GM12872 (cell line): ENCODE results near the gene SLC4A1AP.

ENCODE experiments used
- CTCF ChIP-seq: IDR thresholded peaks from 3 replicates; pipeline ENCODE4 v1.5.1; 2011; ENCODE audit warnings: low read depth, mild to moderate bottlenecking, low read length, moderate library complexity; ENCODE audit not compliant: insufficient read depth

Gene SLC4A1AP

GRCh38 chr2:27663285-27664153 is at the start of gene SLC4A1AP, which contains the start of gene SUPT7L:
Gene SLC4A1AP, plus strand, starts transcription at chr2:27663889. Its CDS starts 26 bp downstream, at chr2:27663915.
Gene SUPT7L, minus strand, starts transcription at chr2:27663614. Its CDS starts 1,422 bp downstream, at chr2:27662192.
- TF ChIP-seq CTCF = no peak

DNA sequence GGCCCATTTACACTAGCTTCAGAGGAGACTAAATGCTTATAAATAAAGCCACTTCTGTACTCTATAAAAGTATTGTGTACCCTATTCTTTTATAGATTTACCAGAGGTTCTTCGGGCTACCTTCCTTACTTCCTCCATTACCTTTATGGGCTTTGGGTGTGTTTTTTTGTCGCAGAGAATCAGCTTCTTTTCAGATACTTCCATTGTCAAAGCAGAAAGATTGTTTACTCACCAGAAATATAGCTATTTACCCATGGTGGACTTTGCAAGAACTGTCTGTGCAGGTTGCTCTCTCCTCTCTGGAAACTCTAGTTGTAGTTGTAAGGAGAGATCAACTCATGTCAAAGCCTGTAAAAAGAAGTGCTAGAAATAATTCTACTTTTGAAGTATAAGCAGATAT is 49.7 kb upstream of the SLC4A1AP start:
- TF ChIP-seq CTCF = no peak

- no peak for TF ChIP-seq CTCF
These were observed 48.4 kb upstream of the SLC4A1AP start for GRCh38 chr2:27615316-27615715.

GRCh38 chr2:27621524-27621923 is 42.2 kb upstream of the SLC4A1AP start:
- no peak for TF ChIP-seq CTCF

GRCh38 chr2:27622921-27623384 is 40.7 kb upstream of the SLC4A1AP start:
- TF ChIP-seq CTCF = no peak

DNA sequence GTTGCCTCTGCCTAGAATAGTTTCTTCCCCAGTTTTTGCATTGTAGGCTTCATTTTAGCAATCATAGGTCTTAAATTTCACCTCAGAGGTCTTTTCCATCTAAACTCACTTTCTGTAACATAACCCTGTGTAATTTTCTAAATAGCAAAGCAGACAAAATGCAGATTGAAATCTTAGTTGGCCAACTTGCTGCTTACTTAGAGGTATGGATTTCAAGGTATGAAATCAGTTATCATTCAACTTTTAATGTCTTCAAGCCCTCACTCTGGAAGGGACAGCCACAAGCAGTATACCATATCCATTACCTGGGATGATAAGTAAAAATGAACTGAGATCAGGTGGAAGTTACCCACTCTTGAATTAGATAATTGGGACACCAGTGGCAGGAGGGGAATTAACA is 38.7 kb upstream of the SLC4A1AP start:
- no peak for TF ChIP-seq CTCF

DNA sequence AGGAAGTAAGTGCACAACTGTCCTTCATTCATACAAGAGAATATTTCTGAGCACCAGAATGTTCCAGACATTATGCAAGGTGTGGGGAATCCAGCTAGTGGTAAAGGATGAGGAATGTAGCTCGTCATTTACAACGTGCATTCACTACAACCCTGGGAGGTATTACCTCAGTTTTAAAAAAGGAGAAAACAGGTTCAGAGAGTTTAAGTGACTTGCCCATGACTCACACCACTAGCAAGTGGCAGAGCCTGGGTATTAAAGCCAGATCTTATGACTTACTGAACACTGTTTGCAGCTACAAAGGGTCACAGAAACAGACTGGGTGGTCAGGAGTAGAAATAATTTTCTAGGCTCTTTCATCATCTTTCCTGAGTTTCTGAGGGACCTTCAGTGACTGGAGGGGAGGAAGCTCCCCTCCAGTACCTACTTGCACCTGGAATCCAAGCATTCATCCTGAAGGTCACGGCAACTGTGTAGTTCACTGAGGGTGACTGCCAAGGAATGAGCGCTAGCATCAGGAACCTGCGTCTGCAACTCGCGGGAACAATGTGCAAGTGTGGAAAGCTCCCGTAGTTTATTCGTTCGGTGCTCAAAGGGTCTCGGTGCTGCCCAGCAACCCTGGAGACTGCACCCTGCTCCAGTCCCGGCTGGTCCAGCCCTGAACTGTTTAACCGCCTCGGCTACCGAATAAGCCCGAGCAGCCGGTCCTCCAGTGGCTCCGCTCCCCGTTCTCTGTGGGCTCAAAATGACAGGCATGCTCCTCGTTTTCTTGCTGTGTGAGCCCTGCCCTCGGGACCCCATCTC is 35.5 kb upstream of the SLC4A1AP start:
- no peak for TF ChIP-seq CTCF
